ENCODE measurements around the gene SOD3.

The SOD3 gene

DNA sequence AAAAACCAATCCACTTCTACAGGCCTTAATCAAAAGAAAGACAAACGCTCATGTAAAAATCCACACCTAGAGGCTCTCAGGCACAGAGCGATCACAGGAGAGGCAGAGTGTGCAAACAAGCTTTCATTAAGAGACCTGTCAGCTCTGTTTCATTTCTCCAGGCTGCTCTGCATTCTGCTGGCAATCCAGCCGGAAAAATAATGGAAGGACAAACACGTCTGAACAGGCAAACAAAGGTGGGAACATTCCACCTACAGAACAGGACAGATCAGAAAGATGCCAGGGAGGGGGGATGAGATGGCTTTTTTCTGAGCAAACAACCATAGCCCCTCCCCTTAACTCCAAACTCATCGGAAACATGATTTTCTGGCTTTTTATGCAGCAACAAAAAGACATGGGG, 9.7 kb downstream of the SOD3 start:
- no peak for DNase-seq

GRCh38 chr4:24805566-24805965, 10.2 kb downstream of the SOD3 start:
- no peak for DNase-seq

DNA sequence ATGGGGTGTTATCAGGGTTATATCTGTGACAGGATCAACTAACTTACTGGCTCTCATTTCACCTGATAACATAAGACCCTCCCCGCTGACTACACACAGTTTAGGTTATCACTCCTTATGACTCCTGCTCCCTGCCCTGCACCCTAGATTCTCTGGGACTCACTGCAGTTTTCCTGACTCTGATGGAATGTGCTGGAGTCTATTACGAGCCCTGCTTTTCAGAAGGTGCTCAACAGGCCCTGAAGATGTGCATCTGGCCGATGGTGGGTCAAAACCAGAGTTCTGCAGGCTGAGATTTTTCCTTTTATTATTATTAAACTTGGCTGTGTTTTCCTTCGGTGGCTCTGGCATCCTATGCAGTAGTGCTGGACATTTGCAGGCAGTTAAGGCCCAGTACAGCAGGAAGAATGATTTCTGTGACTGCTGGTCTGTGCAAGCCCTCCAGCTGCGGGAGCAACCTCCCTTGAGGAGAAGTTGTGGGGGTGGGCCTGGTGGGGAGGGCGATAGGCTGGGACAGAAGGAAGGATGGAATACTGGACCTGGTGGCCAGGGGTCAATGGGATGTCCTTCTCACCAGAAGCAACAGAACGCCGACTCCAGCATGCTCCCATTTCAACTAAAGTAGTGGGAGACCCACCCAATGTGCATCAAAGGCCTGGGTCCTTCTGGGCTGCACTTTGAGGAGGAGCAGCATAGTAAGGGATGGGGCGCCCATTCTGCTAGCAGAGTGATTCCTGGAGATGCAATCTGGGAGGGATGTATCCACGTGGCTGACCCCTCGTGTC, 11.0 kb downstream of the SOD3 start:
- no peak for DNase-seq

DNA sequence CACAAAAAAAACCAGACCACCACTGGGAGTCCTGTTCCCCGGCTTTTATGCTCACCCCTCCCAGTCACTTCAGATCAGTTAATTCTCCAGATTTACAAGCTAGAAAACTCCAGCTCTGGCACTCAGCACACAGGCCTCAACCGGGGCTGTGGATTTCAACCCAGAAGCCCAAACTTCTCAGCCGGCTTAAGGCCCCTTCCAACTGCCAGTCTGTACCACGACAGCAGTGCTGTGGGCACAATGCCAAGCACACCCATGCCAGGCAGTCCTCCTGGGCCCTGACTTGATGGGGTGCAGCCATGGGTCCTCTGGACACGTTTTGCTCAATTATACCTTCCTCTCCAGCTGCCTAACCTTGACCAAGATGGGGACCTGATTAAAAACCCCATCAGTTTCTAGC, 12.2 kb downstream of the SOD3 start:
- DNase-seq: no peak

DNA sequence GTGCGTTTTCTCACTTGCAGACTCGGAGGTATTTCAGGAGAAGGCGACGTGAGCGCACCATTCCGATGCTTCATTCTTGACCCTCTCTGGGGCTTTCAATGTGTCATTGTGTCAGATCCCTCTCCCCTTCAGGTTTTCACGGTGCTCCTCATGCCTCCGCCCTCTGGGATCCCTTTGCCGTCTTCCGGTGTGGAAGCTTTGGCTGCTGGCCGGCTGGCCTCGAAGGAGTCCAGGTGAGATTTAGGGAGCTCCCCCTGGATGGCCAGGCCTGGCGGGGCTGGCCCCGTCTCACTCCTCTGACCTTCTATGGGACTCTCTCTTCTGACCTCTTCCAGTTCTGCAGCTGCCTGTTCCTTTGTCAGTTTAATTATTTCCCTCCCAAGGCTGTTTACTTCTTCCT, 12.9 kb downstream of the SOD3 start:
- DNase-seq: no peak

- DNase-seq: no peak
Measured at GRCh38 chr4:24808955-24809354, 13.6 kb downstream of the SOD3 start.

GRCh38 chr4:24809376-24809775, 14.0 kb downstream of the SOD3 start:
- no peak for DNase-seq

- no peak for DNase-seq
Measured at GRCh38 chr4:24809815-24810405, 14.5 kb downstream of the SOD3 start.

DNA sequence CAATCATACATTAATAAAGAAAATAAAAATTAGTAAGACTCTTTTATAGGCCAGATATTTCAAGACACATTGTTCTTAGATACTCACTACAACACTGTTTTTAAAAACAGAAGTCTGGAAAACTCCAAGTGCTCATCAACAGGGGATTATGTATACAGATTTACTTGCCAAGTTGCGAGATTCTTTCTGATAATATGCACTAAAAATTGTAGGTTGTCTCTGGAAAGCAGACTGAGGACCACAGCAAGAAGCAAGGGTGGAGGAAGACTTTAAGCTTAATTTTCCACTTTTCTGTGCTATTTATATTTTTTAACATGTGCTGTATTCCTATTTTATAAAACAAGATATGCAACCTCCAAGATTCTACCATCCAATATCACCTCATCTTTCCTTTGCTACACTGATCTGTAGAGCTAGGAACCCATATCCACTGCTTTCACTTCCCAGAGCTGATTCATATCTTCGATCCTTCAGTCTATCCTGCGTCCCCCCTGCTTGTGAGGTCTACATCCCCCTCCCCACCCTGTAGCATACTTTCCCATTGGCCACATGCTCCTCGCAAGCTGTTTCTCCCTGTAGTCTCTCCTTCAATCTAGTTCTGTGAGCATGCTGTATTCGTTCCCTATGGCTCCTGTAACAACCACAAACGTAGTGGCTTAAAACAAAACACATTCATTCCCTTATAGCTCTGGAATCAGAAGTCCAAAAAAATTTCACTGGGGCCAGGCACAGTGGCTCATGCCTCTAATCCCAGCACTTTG, 15.7 kb downstream of the SOD3 start:
- no peak for DNase-seq

DNA sequence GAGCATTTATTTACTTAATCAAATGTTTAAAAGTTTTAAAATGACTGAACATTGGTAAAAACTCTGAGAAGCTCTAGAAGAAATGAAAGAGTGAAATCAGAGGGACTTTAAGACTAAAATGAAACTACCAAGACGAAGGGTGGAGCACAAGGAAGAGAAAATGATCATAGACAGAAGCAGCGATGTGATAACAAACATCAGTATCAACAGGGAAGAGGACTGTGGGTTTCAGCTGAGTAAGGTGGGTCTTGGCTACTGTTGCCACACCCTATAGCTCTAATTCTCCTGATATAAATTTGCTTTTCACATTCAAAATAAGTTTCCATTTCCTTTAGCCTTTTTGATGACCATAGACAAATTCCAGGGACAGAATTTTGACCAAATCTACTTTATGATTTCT, 18.4 kb downstream of the SOD3 start:
- DNase-seq: no peak

GRCh38 chr4:24816797-24817196, 21.4 kb downstream of the SOD3 start:
- no peak for DNase-seq

DNA sequence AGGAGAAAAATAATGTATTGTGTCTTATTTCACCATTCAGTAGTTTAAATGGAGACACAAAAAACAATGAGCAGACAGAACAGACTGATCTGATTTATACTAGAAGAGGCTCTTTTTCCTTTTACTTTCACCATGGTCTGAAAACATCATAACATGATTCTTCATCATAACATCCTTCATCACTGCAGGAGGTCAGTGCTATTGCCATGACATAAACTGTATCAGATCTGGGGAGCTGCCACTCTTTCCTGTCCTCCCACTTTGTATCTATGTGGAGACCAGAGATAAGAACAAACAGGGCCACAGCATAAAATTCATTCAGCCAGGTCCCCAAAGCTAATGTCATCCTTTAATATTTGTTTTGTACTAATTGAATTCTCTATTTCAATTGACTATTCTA, 25.2 kb downstream of the SOD3 start:
- no peak for DNase-seq

GRCh38 chr4:24824720-24825119, 29.3 kb downstream of the SOD3 start:
- DNase-seq: no peak

DNA sequence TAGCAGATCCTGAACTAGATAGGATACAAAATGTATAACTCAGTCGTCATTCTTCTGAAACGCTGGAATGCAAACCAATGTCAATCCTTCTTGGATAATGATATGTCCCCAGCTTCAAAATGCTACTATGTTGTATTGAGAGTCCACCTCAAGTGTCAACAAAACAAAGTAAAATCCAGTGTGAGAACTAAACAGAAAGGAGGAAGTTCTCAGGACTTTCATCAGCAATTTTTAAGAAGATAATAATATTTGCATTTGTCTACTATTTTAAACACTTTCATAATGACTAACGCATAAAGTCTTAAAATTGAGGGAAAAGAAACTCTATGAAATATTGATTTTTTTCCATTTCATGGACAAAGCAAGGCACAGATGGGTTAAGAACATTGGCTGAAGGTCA, 36.3 kb downstream of the SOD3 start:
- no peak for DNase-seq

- no peak for DNase-seq
Measured at GRCh38 chr4:24835696-24836095, 40.3 kb downstream of the SOD3 start.

- DNase-seq: no peak
Measured at GRCh38 chr4:24836661-24837242, 41.4 kb downstream of the SOD3 start.

GRCh38 chr4:24837336-24837735, 42.0 kb downstream of the SOD3 start:
- DNase-seq: no peak

DNA sequence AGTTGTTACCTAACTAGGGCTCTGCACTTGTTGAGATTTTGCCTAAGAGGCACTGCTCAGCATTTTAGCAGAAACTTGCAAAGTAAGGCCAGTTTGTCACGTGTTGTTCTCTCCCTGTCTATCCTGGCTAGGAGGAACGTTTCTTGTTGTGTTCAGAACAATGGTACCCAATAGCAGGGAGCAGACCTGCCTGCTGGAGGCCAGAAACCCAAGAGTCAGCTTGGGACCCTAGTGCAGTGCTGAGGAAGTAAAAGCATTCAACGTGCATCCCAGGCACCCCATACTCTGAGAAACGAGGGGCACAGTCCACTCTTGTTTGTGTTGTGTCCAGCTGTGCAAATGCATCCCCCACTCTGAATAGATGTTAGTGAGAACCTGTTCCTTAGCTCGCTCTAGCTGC, 42.4 kb downstream of the SOD3 start:
- DNase-seq: no peak

DNA sequence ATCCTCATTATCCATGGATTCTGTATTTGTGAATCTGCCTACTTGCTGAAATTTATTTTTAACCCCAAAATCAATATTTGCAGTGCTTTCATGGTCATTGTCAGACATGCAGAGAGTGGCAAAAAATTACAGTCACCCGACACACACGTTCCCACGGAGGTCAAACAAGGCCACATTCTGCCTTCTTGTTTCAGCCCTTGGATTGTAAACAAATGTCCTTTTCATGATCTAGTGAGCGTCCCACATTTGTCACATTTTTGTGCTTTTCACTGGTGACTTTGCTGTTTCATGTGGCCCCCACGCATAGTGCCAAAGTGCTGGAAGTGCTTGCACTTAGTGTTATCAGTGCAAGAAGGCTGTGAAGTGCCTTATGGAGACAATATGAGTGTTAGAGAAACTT, 45.0 kb downstream of the SOD3 start:
- DNase-seq: no peak

- no peak for DNase-seq
Measured at GRCh38 chr4:24840826-24841543, 45.6 kb downstream of the SOD3 start.

DNA sequence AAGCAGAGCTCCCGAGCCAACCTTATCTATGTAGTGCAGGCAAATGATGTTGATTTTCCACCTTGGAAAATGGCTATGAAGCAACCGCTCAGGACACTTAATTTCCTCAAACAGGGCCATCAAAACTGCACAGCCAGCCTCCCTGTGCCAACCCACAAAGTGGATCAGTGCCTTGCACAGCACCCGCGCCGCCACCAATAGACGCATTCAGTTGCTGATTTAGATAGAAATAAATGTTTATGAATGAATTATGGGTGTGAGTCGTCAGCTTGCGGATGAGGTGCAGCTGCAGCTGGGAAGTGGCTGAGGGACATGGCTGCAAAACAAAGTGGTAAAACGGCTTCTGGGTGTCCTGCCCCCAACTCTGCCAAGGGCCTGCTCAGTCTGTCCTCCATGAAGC, 47.0 kb downstream of the SOD3 start:
- DNase-seq: no peak

DNA sequence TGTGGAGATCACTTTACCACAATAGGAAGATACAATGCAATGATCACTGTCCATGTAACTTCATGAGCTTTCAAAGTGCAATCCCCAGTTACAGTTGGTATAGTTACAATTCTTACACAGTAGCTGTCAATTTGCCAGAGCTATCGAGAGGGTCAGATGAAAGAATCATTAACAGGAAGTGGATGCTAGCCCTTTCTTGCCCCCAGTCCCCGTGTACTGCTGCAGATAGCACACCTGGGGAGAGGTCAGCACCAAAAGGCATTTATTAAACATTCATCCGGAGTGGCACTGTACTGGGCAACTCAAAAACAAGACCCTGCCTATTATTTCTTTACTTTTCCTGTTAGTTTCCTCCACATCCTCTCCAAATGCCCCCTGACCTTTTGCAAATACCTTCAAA, 47.7 kb downstream of the SOD3 start:
- no peak for DNase-seq

DNA sequence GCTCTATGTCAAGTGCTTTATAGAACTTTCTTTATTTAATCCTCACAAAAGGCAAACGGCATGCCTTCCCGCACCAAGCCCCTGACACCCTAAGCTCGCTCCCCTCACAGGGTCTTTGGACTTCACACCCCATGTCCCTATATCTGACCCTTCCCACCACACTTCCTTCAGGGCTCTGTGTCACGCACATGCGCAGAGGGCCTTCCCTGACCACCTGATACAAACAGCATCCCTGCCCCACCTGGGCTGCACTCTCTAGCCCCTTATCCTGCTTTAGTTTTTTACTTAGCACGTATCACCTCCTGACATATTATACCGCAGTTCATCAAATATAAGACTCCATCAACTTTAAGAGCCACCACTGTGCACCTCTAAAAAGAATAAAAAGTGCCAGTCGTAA, 49.8 kb downstream of the SOD3 start:
- no peak for DNase-seq
